ENCODE data around the gene JAGN1.

GRCh38 chr3:9846231-9846630 is 44.2 kb upstream of the JAGN1 start:
- TF ChIP-seq CTCF (IDR thresholded peaks at IDR 0.05; ENCODE audit: low read depth, low read length) (no peak), MAX (IDR thresholded peaks at IDR 0.05; ENCODE audit: low read depth, low read length) (no peak), POLR2A (IDR thresholded peaks at IDR 0.05; ENCODE audit: extremely low read depth, insufficient read length) (no peak), MYC (IDR thresholded peaks at IDR 0.05; ENCODE audit: low read depth, low read length) (no peak)

All from NB4 (cell line).